ENCODE results near the gene SNX22.
"Not testable (repeated sequence)": the region's sequence is repeated elsewhere in the genome, so short reads cannot be mapped to it uniquely, and the experiment has no call there.

SNX22 gene

DNA sequence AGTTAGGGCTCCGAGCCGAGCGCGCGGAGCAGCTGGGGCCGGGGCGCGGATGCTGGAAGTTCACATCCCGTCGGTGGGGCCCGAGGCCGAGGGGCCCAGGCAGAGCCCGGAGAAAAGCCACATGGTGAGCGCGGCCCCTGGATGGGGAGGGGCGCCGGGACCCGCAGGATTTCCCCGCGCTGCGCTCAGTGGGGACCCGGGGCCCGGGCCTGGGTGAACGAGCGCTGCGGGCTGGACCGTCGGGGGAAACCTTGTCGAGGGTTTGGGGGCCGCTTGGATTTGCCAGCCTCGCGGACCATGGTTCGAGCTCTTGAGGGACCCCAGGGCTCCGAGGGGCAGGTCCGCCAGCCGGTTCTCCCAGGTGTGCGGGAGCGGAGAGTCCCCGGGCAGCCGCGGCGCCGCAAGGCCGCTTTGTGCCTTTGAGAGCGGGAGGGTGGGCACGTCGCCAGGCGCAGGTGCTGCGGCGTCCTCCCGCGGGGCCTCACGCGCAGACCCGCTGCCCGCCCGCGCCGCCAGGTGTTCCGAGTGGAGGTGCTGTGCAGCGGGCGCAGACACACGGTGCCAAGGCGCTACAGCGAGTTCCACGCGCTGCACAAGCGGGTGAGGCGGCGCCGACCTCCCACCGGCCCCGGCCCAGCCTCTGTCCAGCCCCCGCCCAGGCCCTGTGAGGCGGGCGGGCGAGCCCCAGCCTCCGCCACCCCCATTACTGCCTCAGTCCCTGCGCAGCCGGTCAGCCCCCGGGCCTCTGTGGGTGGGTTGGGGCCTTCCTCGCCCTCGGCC is at the start of gene SNX22:
SNX22 (plus strand) TSS at position 5 of the 780 bp plus-strand sequence; CDS start at position 50, 45 bp downstream.
- H3K4me3 ChIP-seq (replicated peaks in 1 of 2; ENCODE audit: low read depth in 2 of 2, low read length in 2 of 2): peak within 1 kb of the TSS; percentile 45 to 50
- TF ChIP-seq, protein P1, sequence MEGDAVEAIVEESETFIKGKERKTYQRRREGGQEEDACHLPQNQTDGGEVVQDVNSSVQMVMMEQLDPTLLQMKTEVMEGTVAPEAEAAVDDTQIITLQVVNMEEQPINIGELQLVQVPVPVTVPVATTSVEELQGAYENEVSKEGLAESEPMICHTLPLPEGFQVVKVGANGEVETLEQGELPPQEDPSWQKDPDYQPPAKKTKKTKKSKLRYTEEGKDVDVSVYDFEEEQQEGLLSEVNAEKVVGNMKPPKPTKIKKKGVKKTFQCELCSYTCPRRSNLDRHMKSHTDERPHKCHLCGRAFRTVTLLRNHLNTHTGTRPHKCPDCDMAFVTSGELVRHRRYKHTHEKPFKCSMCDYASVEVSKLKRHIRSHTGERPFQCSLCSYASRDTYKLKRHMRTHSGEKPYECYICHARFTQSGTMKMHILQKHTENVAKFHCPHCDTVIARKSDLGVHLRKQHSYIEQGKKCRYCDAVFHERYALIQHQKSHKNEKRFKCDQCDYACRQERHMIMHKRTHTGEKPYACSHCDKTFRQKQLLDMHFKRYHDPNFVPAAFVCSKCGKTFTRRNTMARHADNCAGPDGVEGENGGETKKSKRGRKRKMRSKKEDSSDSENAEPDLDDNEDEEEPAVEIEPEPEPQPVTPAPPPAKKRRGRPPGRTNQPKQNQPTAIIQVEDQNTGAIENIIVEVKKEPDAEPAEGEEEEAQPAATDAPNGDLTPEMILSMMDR (IDR thresholded peaks at IDR 0.05; ENCODE audit: low read depth, low read length): no peak
- no peak for DNase-seq (ENCODE audit: low read depth in 2 of 2)

GRCh38 chr15:64102497-64102896 is 49.0 kb upstream of the SNX22 start:
- DNase-seq (ENCODE audit: low read depth in 2 of 2): no peak
- TF ChIP-seq, protein P1 (IDR thresholded peaks at IDR 0.05; ENCODE audit: low read depth, low read length): no peak
- no peak overlapping the region for H3K4me3 ChIP-seq (replicated peaks in 1 of 2; ENCODE audit: low read depth in 2 of 2, low read length in 2 of 2)

GRCh38 chr15:64105113-64105704 is 46.3 kb upstream of the SNX22 start:
- H3K4me3 ChIP-seq (replicated peaks in 1 of 2; ENCODE audit: low read depth in 2 of 2, low read length in 2 of 2): no peak overlapping the region
- TF ChIP-seq, protein P1 (IDR thresholded peaks at IDR 0.05; ENCODE audit: low read depth, low read length): no peak
- DNase-seq (ENCODE audit: low read depth in 2 of 2): peak; percentile 77 to 90

GRCh38 chr15:64107337-64107736 is 44.2 kb upstream of the SNX22 start:
- DNase-seq (ENCODE audit: low read depth in 2 of 2): no peak
- no peak overlapping the region for H3K4me3 ChIP-seq (replicated peaks in 1 of 2; ENCODE audit: low read depth in 2 of 2, low read length in 2 of 2)
- TF ChIP-seq, protein P1 (IDR thresholded peaks at IDR 0.05; ENCODE audit: low read depth, low read length): no peak

DNA sequence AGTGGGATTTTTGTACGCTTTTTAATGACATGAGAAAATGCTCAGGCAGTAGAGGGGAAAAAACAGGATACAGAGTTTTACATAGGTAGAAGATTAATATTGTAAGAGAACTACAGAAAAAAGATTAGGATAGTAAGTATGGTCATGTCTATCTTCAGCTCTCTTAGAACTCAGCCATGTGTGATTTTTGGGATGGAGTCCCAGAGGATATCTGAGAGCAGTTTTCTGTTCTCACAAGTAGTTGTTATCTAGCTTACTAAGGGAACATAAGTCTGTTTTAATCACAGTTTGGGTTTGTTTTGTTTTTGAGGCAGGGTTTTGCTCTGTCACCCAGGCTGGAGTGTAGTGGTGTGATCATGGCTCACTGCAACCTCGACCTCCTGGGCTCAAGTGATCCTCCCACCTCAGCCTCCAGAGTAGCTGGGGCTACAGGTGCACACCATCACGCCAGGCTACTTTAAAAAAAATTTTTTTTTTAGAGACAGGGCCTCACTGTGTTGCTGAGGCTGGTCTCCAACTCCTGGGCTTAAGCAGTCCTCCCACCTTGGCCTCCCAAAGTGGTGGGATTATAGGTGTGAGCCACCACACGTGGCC is 41.3 kb upstream of the SNX22 start:
- H3K4me3 ChIP-seq (replicated peaks in 1 of 2; ENCODE audit: low read depth in 2 of 2, low read length in 2 of 2): not testable (repeated sequence)
- peak in 1 of 2 donors; percentile 24 for DNase-seq (ENCODE audit: low read depth in 2 of 2)

GRCh38 chr15:64110950-64111678 is 40.4 kb upstream of the SNX22 start:
- H3K4me3 ChIP-seq (replicated peaks in 1 of 2; ENCODE audit: low read depth in 2 of 2, low read length in 2 of 2): no peak overlapping the region
- no peak for DNase-seq (ENCODE audit: low read depth in 2 of 2)
- TF ChIP-seq, protein P1 (IDR thresholded peaks at IDR 0.05; ENCODE audit: low read depth, low read length): no peak

GRCh38 chr15:64111679-64112050 is 39.9 kb upstream of the SNX22 start:
- DNase-seq (ENCODE audit: low read depth in 2 of 2): no peak
- no peak overlapping the region for H3K4me3 ChIP-seq (replicated peaks in 1 of 2; ENCODE audit: low read depth in 2 of 2, low read length in 2 of 2)
- TF ChIP-seq, protein P1 (IDR thresholded peaks at IDR 0.05; ENCODE audit: low read depth, low read length): no peak
